Esophagus muscularis mucosa (tissue), 4 donors: ENCODE data around the gene SCFD2. TPM values are rescaled to one million over a fixed set of nuclear protein-coding genes. Genes with fewer than 3 reads are reported as not detected.

Experiments
- DNase-seq: peaks from one replicate; pipeline ENCODE4 v3.0.0-alpha.2; 2017; ENCODE audit errors: extremely low spot score
- H3K27ac ChIP-seq, 4 donors: fragments of 200-600 bp; sonication (generic); replicated peaks in 1 of 4; 1 replicate in 3 of 4; 2 replicates in 1 of 4; pipeline ENCODE4 v1.5.1; 2016 to 2019; ENCODE audit warnings: mild to moderate bottlenecking in 1 of 4
- H3K27me3 ChIP-seq, 4 donors: fragments of 200-600 bp; sonication (generic); one replicate each; pipeline versions ENCODE4 v1.5.1 to v1.6.0; 2016 to 2019
- H3K36me3 ChIP-seq, 4 donors: fragments of 200-600 bp; sonication (generic); one replicate each; pipeline ENCODE4 v1.5.1; 2016 to 2019
- H3K4me1 ChIP-seq, 4 donors: fragments of 200-600 bp; sonication (generic); one replicate each; pipeline ENCODE4 v1.5.1; 2016 to 2019
- H3K4me3 ChIP-seq, 4 donors: fragments of 200-600 bp; sonication (generic); 1 replicate in 2 of 4; 2 replicates in 2 of 4; pipeline ENCODE4 v1.5.1; 2016 to 2019; ENCODE audit warnings: mild to moderate bottlenecking in 4 of 4, moderate library complexity in 1 of 4
- H3K9me3 ChIP-seq, 4 donors: fragments of 200-600 bp; sonication (generic); 1 replicate in 3 of 4; 2 replicates in 1 of 4; pipeline ENCODE4 v1.5.1; 2016 to 2019
- EP300 ChIP-seq: sonication (generic); formaldehyde crosslinking; IDR thresholded peaks from one replicate; pipeline ENCODE4 v1.6.1; 2017; ENCODE audit warnings: antibody characterized with exemption
- POLR2A ChIP-seq: fragments of 450-650 bp; IDR thresholded peaks from one replicate; pipeline ENCODE4 v1.6.1; 2017; ENCODE audit warnings: antibody characterized with exemption, moderate library complexity, mild to moderate bottlenecking, low read depth
- POLR2AphosphoS5 ChIP-seq, 2 donors: sonication (generic); formaldehyde crosslinking; IDR thresholded peaks; one replicate each; pipeline ENCODE4 v1.6.1; 2017; ENCODE audit warnings: antibody characterized with exemption in 2 of 2
- WGBS: methylation state at CpG from one replicate; pipeline ENCODE4 v1.1.5; 2018; 5-methylcytosine and 5-hydroxymethylcytosine counted together
- intact Hi-C: fragments of 100-400 bp; cut with DNase I; formaldehyde crosslinking; loops from one replicate; pipeline ENCODE4 v1.15.1; 2023
- total RNA-seq, 4 donors: library from RNA; depleted of rRNA; stranded (reverse); fragments of >200 nt; gene quantifications; one replicate each; pipeline versions ENCODE4 v1.1.0 to v1.2.1, GENCODE V29; 2016
- TF ChIP-seq, protein P1 (sequence below), 3 experiments: fragments of 200-600 bp in 2 of 3; fragments of 450-650 bp in 1 of 3; sonication (generic) in 2 of 3; IDR thresholded peaks; one replicate each; pipeline ENCODE4 v1.5.1; 2017 to 2019; ENCODE audit warnings: antibody characterized with exemption in 3 of 3, mild to moderate bottlenecking in 2 of 3, moderate library complexity in 1 of 3

The SCFD2 gene
- total RNA-seq, 4 donors from 2014 or later, result 10.0 to 15.7 (median 12.7) TPM

DNA sequence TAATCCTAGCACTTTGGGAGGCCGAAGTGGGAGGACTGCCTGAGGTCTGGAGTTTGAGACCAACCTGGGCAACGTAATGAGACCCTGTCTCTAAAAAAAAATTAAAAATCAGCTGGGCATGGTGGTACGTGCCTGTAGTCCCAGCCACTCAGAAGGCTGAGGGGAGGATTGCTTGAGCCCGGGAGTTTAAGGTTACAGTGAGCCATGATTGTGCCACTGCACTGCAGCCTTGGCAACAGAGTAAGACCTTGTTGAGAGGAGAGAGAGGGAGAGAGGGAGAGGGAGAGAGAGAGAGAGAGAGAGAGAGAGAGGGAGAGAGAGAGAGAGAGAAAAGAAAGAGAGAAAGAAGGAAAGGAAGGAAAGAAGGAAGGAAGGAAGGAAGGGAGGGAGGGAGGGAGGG, 358.8 kb downstream of the SCFD2 start:
- 99% methylated on average over 4 of the region's 4 CpGs for WGBS
- Histone ChIP-seq H3K27me3 (no peaks in the 10 kb centered on the region), H3K4me1 (peaks cover 11 to 29% (median 18%) of the 10 kb centered on the region in 4 donors), H3K27ac (no peak overlapping the region), H3K9me3 (no peaks in the 10 kb centered on the region), H3K36me3 (no peaks in the 10 kb centered on the region), H3K4me3 (no peak overlapping the region)
- no peak for DNase-seq
- TF ChIP-seq POLR2A, result no peak
- TF ChIP-seq EP300, result no peak
- TF ChIP-seq, protein P1, sequence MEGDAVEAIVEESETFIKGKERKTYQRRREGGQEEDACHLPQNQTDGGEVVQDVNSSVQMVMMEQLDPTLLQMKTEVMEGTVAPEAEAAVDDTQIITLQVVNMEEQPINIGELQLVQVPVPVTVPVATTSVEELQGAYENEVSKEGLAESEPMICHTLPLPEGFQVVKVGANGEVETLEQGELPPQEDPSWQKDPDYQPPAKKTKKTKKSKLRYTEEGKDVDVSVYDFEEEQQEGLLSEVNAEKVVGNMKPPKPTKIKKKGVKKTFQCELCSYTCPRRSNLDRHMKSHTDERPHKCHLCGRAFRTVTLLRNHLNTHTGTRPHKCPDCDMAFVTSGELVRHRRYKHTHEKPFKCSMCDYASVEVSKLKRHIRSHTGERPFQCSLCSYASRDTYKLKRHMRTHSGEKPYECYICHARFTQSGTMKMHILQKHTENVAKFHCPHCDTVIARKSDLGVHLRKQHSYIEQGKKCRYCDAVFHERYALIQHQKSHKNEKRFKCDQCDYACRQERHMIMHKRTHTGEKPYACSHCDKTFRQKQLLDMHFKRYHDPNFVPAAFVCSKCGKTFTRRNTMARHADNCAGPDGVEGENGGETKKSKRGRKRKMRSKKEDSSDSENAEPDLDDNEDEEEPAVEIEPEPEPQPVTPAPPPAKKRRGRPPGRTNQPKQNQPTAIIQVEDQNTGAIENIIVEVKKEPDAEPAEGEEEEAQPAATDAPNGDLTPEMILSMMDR (IDR thresholded peaks at IDR 0.05), result no peak
- TF ChIP-seq POLR2AphosphoS5 (IDR thresholded peaks at IDR 0.05), result no peak
- intact Hi-C loops, result no loop called here

DNA sequence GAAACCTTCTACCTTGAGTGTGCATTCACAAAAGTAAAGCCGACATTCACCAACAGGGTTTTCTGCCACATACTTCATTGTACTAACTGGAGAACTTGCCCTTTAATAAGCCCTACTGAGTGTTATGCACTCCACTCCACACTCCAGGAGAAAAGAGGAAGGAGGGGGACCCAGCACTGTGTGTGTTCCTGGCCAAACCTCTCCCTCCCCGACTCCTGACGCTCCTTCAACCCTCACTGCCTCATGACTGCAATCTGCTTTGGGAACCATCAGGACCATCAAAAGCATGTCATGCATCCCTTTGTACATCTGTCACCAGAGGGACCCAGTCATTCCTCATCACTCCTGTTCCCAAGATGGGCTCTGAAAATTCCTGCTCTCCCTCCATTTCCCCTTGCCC, 360.1 kb downstream of the SCFD2 start:
- Histone ChIP-seq H3K4me3 (no peak overlapping the region), H3K27ac (no peak overlapping the region), H3K4me1 (peaks cover 0 to 20% (median 8%) of the 10 kb centered on the region in 4 donors), H3K27me3 (no peaks in the 10 kb centered on the region), H3K36me3 (no peaks in the 10 kb centered on the region), H3K9me3 (no peaks in the 10 kb centered on the region)
- intact Hi-C loops, result no loop called here
- TF ChIP-seq EP300 (no peak), POLR2A (no peak), POLR2AphosphoS5 (IDR thresholded peaks at IDR 0.05) (no peak)
- TF ChIP-seq, protein P1 (IDR thresholded peaks at IDR 0.05), result no peak
- WGBS, result 79% methylated on average over 3 of the region's 3 CpGs
- no peak for DNase-seq

DNA sequence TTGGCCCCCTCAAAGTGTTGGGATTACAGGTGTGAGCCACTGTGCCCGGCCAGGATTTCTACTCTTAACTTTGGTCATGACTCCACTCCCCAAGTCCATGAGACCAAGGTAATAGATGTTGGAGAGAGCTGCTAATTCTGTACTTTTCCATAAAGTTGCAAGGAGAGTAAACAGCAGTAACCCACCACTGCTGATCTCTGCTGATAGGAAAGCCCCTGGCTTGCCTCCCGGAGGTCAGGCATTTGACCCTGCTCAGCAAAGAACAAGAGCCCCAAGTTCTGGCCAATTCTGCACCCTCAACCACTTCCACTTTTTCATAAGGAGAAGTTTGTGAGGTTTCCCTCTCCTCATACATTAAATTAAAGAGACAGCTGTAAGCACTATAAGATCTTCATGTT, 360.7 kb downstream of the SCFD2 start:
- DNase-seq, result no peak
- intact Hi-C loops, result no loop called here
- WGBS, result 87% methylated on average over 2 of the region's 2 CpGs

DNA sequence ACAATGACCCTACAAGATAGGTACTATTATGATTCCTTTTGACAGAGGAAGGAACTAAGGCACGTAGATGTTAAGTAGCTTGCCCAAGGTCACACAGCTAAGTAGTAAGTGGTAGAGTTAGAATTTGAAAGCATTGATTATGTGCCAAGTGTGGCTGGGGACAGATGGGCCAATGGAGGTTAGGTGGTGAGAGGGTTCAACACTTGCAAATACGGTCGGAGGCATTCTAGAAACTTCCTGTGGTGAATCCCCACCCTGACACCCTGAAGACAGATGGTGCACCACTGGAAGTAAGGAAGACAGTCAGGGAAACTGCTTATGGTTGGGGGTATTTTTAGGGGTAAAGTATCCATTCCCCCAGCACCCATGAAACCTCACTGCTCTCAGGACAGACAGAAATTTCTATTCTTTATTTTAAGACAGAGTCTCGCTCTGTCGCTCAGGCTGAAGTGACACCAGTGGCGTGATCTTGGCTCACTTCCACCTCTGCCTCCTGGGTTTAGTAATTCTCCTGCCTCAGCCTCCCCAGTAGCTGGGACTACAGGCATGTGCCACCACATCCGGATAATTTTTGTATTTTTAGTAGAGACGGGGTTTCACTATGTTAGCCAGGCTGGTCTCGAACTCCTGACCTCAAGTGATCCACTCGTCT, 361.2 kb downstream of the SCFD2 start:
- peaks cover 0 to 8% (median 2%) of the 10 kb centered on the region in 4 donors for H3K4me1 ChIP-seq
- H3K27me3 ChIP-seq, result no peaks in the 10 kb centered on the region
- no peak overlapping the region for H3K27ac ChIP-seq
- intact Hi-C loops, result no loop called here
- TF ChIP-seq, protein P1 (IDR thresholded peaks at IDR 0.05), result no peak
- TF ChIP-seq POLR2A, result no peak
- H3K9me3 ChIP-seq, result no peaks in the 10 kb centered on the region
- no peak for DNase-seq
- WGBS, result 92% methylated on average over 10 of the region's 10 CpGs
- H3K36me3 ChIP-seq, result no peaks in the 10 kb centered on the region
- no peak overlapping the region for H3K4me3 ChIP-seq

More for the DNA sequence above, 360.7 kb downstream of the SCFD2 start:
- H3K27me3 ChIP-seq, result no peaks in the 10 kb centered on the region
- H3K4me1 ChIP-seq, result peaks cover 0 to 14% (median 5%) of the 10 kb centered on the region in 4 donors
- no peaks in the 10 kb centered on the region for H3K36me3 ChIP-seq
- H3K27ac ChIP-seq, result no peak overlapping the region
- no peak overlapping the region for H3K4me3 ChIP-seq
- TF ChIP-seq POLR2A, result no peak
- TF ChIP-seq EP300, result no peak
- no peak for TF ChIP-seq POLR2AphosphoS5 (IDR thresholded peaks at IDR 0.05)
- TF ChIP-seq, protein P1 (IDR thresholded peaks at IDR 0.05), result no peak
- no peaks in the 10 kb centered on the region for H3K9me3 ChIP-seq

DNA sequence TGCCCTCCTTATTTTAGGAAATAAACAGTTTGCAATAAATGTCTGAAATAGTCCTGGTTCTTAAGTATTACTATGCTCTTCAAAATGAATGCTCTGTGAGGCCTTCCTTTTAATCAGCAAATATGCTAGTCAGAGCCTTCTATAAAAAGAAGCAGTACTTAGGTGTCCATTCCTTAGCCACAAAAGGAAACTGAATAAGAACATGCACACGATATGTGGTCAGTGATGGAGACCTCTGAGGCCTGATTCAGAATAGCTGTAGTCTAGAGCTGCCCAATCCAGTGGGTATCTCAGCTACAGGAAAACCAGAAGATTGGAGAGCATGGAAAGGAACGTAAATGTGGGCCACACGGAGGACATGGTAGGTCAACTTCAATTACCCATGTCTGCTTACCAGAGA, 361.9 kb downstream of the SCFD2 start:
- 84% methylated on average over 3 of the region's 3 CpGs for WGBS

More for the DNA sequence above, 361.9 kb downstream of the SCFD2 start:
- no peak overlapping the region for H3K27ac ChIP-seq
- no peak overlapping the region for H3K4me3 ChIP-seq
- H3K27me3 ChIP-seq, result no peaks in the 10 kb centered on the region
- TF ChIP-seq POLR2A (no peak), EP300 (no peak), POLR2AphosphoS5 (IDR thresholded peaks at IDR 0.05) (no peak)
- TF ChIP-seq, protein P1 (IDR thresholded peaks at IDR 0.05), result no peak
- no peaks in the 10 kb centered on the region for H3K9me3 ChIP-seq
- peaks cover 0 to 4% (median 0%) of the 10 kb centered on the region in 4 donors for H3K4me1 ChIP-seq
- no peaks in the 10 kb centered on the region for H3K36me3 ChIP-seq
- no peak for DNase-seq
- intact Hi-C loops, result no loop called here
